NCI-H2029 treated with DMSO at 0.1 percent for 48 hours (cell line): ENCODE measurements around the gene MAP3K20.
"Not testable (repeated sequence)": the region's sequence is repeated elsewhere in the genome, so short reads cannot be mapped to it uniquely, and the experiment has no call there.

ENCODE experiments used
- DNase-seq: peaks from one replicate; lab custom pipeline; 2025; lab: John Stamatoyannopoulos, UW

The MAP3K20 gene

DNA sequence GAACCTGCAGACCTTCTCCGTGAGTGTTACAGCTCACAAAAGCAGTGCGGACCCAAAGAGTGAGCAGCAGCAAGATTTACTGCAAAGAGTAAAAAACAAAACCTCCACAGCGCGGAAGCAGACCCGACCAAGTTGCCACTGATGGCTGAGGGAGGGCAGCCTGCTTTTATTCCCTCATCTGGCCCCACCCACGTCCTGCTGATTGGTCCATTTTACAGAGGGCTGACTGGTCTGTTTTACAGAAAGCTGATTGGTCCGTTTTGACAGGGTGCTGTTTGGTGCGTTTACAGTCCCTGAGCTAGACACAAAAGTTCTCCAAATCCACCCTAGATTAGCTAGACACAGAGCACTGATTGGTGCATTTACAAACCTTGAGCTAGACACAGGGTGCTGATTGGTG lies 206.3 kb downstream of the MAP3K20 start:
- not testable (repeated sequence) for DNase-seq

- no peak for DNase-seq
These were observed 207.3 kb downstream of the MAP3K20 start for GRCh38 chr2:173282795-173283545.

DNA sequence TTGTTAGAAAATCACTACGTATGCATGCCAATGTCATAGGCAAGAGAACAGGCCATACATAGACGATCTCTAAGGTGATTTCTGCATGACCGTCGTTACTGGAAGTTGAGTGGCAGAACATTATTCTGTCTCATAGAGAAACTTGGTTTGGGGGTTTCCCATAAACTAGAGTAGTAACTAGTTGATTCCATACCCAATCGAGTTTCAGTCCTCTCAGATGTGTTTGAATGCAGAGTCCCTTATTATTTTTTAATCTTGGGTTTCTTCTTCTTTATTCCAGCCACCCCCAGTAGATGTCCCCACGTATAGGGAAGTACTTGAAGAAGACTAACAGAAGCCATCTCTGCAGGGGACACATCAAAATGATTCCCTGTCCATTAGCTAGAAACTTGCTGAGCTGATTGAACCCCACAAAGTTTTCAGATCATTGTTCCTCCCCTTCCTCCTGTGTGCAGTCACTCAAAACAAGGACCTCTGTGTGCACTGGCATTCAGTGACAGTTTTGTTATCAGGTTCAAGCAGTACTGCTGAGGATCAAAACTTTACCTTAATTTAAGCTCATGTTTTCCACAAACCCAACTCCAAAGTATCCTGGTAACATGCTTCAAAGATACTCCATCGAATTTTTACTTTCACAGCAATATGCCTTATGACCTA lies 210.6 kb downstream of the MAP3K20 start:
- no peak for DNase-seq

DNA sequence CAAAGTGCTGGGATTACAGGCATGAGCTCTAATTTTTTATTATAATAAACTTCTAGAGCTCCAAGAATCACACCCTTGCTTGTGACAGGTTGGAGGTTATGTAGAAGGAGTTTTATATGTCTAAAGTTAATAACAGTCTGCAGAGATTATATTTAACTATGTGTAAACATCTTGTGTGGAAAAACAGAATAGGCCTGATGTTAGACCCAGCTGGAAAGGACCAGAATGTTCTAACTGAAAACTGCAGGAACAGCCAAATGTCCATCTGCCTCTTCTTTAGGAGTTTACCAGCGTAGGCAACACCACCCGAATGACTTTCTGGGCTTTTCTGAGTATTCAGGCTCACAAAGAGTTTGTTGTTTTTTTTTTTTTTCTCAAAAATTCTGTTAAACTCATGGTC lies 211.9 kb downstream of the MAP3K20 start:
- DNase-seq = no peak

GRCh38 chr2:173288561-173288960 lies 212.9 kb downstream of the MAP3K20 start:
- DNase-seq = no peak

DNA sequence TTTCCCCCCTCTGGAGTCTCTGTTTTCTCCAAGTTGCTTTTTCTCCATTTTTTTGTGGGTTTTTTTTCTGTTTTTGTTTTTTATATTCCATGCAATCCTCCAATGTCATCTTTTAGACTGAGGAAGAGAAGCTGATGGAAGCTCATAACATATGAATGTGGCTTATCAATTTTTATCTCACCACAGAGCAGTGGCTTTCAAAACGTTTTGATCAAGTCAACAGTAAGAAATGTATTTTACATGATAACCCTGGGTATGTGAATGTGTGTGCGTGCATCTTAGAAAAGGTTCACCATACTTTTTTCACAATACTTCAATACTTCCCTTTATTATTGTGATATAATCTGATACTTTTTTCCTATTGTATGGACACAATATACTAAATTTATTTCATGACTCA lies 214.4 kb downstream of the MAP3K20 start:
- no peak for DNase-seq

DNA sequence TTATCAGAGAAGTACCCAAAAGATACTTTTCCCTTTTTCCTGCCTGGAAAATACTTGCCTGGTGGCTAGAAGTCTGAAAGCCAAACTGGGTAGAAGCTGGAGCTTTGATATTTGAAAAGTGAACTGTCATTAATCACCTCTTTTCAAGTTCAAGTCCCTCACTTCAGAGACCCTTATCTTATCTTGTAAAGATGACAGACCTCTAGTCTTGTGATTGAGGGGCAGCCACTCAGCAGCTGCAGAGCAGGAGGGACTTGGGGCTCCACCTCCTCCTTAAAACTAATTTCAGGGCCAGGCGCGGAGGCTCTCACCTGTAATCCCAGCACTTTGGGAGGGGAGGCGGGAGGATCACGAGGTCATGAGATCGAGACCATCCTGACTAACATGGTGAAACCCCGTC lies 214.9 kb downstream of the MAP3K20 start:
- no peak for DNase-seq

DNA sequence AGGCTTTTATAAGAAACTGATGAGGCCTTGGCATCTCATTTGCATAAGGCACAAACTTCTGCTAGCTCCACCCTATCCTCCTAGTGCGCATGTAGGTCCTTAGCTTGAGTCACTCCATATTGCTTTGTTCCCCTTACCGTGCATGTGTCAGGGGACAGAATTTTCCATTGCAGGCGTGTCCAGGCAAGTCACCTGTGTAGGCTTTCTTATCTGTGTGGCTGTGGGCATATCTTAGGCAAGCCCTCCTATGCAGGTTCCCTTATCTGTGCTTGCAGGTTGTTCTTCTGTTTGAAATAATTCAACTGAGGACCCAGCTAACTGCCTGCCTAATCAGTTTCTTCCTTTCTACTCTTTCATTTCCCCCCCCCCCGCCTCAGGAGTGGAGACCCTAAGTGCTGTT lies 215.8 kb downstream of the MAP3K20 start:
- DNase-seq = no peak

DNA sequence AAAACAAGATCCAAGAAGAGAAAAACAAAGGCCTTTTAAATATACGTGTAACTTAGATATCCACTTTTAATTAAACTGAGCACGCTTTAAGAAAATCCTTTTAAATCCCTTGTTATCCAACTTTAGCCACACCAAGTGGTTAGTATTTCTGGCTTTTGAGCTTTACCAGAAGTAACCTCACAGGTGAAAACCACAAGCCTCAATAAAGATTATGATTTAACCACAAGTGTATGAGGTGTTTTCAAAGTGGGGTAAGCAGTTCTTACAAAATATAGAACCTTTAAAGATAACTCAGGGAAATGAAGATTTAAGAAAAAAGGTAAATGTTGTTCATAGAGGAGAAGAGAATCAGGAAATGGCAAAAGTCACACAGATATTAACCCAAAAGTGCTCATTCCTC lies 220.6 kb downstream of the MAP3K20 start:
- DNase-seq = no peak

DNA sequence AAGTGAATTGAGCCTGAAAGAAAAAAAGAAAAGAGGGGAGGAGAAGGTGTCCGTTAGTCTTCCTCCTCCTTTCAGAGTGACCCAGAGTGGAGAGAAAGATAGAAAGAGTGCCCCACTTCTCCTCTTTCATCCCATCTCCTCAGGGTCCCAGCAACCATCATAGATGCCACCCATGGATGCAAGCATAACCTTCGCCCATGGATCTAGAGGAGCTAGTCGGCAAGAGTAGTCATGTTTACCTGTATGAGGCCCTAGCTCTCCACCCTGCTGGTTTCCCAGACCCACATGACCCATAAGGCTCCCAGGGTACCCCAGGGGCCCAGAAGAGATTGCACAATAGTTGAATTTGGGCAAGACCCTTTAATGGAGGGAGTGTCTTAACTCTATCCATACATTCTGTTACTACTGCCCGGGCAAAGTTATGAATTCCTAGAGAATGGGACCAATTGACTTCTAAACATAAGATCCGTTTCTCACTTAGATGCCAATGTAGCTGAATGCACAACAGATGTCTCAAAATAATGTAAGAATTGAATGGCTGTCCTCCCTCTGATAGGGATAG lies 223.0 kb downstream of the MAP3K20 start:
- no peak for DNase-seq

GRCh38 chr2:173299764-173300163 lies 224.1 kb downstream of the MAP3K20 start:
- no peak for DNase-seq

- no peak for DNase-seq
These were observed 224.8 kb downstream of the MAP3K20 start for GRCh38 chr2:173300458-173300857.

GRCh38 chr2:173301549-173301948 lies 225.9 kb downstream of the MAP3K20 start:
- not testable (repeated sequence) for DNase-seq

- no peak for DNase-seq
These were observed 229.7 kb downstream of the MAP3K20 start for GRCh38 chr2:173305303-173305702.

DNA sequence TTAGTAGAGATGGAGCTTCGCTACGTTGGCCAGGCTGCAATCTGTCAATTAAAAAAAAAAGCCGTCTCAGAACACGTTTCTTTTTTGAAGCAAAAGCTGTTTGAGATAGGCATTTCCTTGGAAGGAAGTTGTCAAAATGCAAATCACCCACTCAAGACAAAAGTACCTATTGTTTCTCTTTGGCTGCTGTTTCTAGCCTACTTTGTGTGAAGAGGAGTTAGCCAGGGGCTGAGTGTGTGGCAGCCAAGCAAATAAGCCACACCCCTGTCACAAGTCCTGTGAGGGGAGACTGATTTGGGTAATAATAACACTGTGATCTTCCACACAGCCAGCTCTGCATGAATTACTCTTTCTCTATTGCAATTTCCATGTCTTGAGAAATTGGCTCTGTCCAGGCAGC lies 231.6 kb downstream of the MAP3K20 start:
- no peak for DNase-seq

- DNase-seq = not testable (repeated sequence)
These were observed 233.7 kb downstream of the MAP3K20 start for GRCh38 chr2:173309370-173309769.

DNA sequence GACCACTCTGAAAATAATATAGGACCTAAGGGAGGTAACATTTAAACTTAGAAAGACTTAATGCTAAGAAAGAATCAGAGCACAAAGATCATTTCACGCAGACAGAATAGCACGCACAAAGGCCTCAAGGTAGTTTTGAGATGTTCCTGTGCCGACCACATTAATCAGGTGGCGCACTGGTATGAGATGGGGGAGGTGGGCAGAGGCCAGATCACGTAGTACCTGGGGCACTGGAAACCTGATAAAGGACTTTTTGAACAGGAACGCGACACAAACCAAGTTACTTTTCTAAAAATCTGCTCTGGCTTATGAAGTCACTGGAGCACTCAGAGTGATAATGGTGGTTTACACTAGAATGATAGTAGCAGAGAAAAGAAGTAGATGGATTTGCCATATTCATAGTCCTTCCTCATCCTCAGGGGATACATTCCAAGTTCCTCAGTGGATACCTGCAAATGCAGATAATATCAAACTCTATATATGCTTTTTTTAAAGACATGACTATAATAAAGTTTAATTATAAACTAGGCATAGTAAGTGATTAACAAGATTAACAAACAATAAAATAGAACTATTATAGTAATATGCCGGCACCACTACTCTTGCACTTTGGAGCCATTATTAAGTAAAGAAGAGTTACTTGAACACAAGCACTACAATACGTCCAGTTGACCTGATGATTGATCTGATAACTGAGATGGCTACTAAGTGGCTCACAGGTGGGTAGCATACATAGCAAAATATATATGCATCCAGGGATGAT lies 236.4 kb downstream of the MAP3K20 start:
- DNase-seq = no peak
